Activated T-cell treated with anti-CD3 and anti-CD28 coated beads for 1 hour (primary cell): ENCODE measurements around the gene CPO.

Experiments
- DNase-seq: peaks from one replicate; pipeline ENCODE4 v3.0.0-alpha.2; 2020; ENCODE audit warnings: low read depth

CPO gene

DNA sequence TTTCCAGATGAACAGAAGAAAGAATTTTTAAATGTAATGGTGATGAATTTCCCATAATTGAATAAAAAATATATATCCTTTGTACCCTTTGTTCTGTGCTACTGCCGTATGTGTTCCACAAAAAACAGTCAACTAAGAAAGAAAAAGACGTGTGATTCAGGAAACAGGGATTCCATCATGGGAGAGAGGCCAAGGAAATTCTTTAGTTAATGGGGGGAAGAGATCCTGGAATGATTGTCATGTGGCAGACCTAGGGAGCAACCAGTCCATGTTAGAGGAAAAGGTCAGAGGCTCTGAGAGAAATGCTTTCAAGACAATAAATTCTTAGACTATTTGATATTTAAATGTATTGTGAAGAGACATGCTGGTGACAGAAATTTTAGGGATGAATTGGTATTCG lies 76.6 kb downstream of the CPO start:
- no peak for DNase-seq
